Mononuclear cell (primary cell): ENCODE measurements around the gene PTPRK. TPM values are rescaled to one million over a fixed set of nuclear protein-coding genes. Genes with fewer than 3 reads are reported as not detected.

Experiments
- H3K27me3 ChIP-seq: 2 replicates; pipeline ENCODE4 v1.6.0; 2011; ENCODE audit warnings: low read length, control low read depth; ENCODE audit not compliant: insufficient read depth
- H3K4me1 ChIP-seq: 2 replicates; pipeline ENCODE4 v1.5.1; 2011; ENCODE audit warnings: mild to moderate bottlenecking, low read length, control low read depth; ENCODE audit not compliant: insufficient read depth
- H3K4me3 ChIP-seq: 2 replicates; pipeline ENCODE4 v1.5.1; 2011; ENCODE audit warnings: mild to moderate bottlenecking, low read length, moderate library complexity
- H3K9me3 ChIP-seq: 2 replicates; pipeline ENCODE4 v1.5.1; 2011; ENCODE audit warnings: low read depth, mild to moderate bottlenecking, control low read depth, low read length
- total RNA-seq: library from RNA; depleted of rRNA; stranded (reverse); fragments of >200 nt; gene quantifications from one replicate; pipeline ENCODE4 v1.2.3, GENCODE V29; 2012

Gene PTPRK
- total RNA-seq = 3.4 TPM

DNA sequence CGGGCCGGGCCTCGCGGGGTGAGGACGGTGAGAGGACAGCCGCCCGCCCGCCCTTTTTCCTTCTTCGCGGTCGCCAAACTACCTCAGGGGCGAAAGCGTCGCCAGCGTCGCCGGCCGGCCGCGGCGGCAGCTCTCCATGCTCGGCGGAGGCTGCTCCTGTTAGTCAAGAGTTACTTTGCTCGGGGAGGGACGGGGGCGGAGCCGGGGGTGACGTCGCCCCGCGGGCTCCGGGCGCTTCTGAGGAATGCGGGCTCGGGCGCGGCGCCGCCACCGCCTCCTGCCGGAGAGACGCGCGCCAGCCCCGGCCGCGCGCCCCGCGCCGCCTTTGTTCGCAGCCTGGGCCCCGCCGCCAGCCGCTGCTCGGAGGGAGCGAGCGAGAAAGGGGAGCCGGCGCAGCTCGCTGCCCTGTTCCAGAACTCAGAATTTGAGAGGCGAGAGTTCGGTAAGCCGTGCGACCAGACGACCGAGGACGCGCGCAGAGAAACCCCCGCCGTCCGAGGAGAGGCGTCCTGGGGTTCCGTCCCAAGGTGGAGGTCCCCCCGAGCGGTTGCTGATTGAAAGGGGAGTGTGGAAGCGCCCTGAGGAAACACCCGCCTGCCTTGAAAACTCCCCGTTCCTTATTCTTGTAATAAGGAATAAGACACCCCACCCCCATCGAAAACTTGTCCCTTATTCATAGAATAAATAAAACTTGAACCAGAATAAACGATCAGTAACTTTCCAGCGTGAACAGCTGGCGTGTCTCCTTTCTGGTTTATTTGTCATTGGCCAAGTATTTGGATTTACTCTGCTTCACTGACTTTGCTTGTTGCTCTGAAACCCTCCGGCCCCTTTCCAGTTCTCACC is at the start of gene PTPRK:
Gene PTPRK, minus strand, starts transcription at position 164 of the 846 bp plus-strand sequence. CDS start 241 bp downstream, outside the sequence.
- H3K27me3 ChIP-seq = peaks cover 68% of the 10 kb centered on the region
- H3K4me3 ChIP-seq = peak within 1 kb of the TSS; percentile 33
- no peaks in the 10 kb centered on the region for H3K9me3 ChIP-seq
- H3K4me1 ChIP-seq = peaks cover 20% of the 10 kb centered on the region

DNA sequence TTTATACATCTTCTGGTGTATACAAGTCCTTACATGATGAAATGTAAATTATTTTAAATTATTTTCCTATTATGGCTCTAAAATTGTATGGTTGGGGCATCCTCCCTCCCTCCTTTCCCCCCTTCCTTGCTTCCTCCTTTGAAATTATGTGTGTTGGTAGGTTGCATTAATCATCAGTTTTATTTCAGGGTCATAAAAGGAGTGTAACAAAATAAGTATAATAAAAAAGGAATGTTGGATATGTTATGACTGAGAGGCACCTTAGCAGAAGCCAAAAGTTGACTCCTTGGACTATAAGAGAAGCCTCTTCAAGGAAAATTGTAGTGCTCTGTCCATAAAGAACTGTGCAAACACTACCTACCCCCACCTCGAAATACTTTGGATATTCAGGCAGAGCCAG is 46.6 kb upstream of the PTPRK start:
- H3K4me1 ChIP-seq = no peaks in the 10 kb centered on the region
- no peaks in the 10 kb centered on the region for H3K9me3 ChIP-seq
- no peaks in the 10 kb centered on the region for H3K27me3 ChIP-seq

DNA sequence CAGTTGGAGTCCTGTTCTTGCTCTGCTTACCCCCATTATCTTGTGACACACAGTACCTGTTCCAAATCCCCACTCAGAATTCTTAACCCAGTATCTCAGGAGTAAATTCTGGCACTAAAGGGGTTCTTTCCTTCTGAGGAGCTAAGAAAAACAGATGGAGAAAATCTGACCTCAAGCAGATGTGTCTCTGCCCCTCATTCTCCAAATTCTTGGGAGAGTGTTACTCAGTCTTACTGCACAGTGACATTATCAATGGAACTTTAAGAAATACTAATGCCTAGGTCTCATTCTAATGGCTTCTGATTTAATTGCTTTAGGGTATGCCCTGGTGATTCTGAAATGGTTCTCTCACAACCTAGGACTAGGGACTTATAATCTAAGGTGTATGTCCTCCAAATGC is 40.6 kb upstream of the PTPRK start:
- Histone ChIP-seq H3K9me3 (no peaks in the 10 kb centered on the region), H3K4me1 (no peaks in the 10 kb centered on the region), H3K4me3 (no peak overlapping the region)

More for the DNA sequence above, 46.6 kb upstream of the PTPRK start:
- H3K4me3 ChIP-seq = no peak overlapping the region

DNA sequence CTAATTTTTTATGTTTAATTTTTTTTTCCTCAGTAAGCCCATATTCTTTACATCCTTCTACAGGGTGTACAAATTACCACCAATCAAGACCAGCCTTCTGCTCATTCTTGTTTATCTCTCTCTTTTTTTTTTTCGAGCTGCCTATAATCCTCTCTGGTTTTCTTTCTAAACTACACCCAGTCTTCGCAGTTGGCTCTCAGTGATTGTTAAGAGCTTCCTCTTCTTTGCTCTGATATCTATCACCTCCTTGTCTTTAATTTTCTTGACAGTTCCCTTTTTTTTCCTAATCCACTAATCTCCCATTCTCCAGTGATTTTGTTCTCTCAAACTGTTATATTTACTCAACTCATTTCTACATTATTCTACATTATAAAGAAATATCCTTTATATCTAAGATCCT is 38.5 kb upstream of the PTPRK start:
- Histone ChIP-seq H3K4me1 (no peaks in the 10 kb centered on the region), H3K4me3 (no peak overlapping the region), H3K9me3 (no peaks in the 10 kb centered on the region), H3K27me3 (no peaks in the 10 kb centered on the region)

More for the DNA sequence above, 40.6 kb upstream of the PTPRK start:
- no peaks in the 10 kb centered on the region for H3K27me3 ChIP-seq

DNA sequence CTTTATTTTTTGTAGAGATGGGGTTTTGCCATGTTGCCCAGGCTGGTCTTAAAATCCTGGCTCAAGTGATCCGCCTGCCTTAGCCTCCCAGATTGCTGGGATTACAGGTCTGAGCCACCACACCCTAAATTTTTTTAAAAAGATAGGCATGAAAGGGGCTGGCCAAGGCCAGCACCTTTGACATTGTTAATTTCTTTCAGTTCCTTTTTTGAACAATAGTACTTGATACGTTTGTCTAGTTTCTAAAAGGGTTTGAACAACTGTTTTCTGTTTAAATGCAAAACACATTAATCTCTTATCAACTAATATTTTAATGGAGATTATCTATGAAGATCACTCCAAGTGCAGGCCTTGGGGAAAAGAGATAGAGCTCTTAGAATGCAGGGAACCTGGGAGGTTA is 37.6 kb upstream of the PTPRK start:
- H3K27me3 ChIP-seq = no peaks in the 10 kb centered on the region
- no peak overlapping the region for H3K4me3 ChIP-seq
- H3K4me1 ChIP-seq = no peaks in the 10 kb centered on the region
- H3K9me3 ChIP-seq = no peaks in the 10 kb centered on the region

DNA sequence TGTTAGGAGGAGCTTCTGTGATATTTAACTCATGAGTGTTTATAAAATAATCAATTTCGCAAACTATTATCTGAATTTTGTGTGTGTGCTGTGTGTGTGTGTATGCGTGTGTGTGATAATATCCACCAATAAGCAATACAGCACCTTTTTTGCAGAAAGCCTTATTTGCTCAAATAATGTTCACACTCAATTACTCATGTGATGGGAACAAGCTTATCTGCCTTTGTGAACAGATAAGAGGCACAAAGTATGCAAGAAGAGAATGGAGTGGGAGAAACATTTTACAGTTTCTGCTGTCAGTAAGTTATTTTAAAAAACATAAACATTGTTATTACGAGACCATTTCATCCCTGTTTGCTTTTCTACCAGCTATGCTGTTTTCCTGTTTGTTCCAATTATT is 36.7 kb upstream of the PTPRK start:
- Histone ChIP-seq H3K9me3 (no peaks in the 10 kb centered on the region), H3K27me3 (no peaks in the 10 kb centered on the region)

DNA sequence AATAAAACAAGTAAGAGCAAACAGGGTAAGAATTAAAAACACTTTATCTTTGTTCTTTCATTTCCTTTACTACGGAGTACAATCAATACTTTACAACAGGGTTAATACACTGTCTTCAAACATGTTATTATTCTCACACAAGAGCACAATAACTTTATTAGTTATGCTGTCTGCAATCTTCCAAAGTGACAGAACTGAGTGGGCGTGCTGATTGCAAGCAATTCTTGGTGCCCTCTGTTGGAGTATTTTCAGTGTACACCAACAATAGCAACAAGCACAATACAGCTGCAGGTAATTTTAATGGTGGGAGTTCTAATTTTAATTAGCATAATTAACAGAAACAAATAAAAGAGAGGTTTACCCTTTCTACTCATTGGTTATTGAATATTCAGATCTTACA is 33.9 kb upstream of the PTPRK start:
- Histone ChIP-seq H3K4me1 (no peaks in the 10 kb centered on the region), H3K4me3 (no peak overlapping the region), H3K9me3 (no peaks in the 10 kb centered on the region), H3K27me3 (no peaks in the 10 kb centered on the region)

More for the DNA sequence above, 36.7 kb upstream of the PTPRK start:
- Histone ChIP-seq H3K4me1 (no peaks in the 10 kb centered on the region), H3K4me3 (no peak overlapping the region)

DNA sequence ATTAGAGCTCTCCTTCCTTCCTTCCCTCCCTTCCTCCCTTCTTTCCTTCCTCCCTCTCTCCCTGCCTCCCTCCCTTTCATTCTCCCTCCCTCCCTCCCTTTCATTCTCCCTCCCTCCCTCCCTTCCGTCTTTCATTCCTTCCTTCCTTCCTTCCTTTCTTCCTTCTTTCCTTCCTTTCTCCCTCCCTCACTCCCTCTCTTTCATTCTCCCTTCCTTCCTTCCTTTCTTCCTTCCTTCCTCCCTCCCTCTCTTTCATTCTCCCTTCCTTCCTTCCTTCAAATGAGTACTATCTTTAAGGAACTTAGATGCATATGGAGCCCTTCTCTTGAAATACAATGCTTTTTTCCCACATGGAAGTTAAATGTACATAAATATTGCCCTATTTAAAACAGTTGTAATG is 20.9 kb upstream of the PTPRK start:
- Histone ChIP-seq H3K9me3 (no peaks in the 10 kb centered on the region), H3K4me3 (no peak overlapping the region), H3K27me3 (no peaks in the 10 kb centered on the region)

DNA sequence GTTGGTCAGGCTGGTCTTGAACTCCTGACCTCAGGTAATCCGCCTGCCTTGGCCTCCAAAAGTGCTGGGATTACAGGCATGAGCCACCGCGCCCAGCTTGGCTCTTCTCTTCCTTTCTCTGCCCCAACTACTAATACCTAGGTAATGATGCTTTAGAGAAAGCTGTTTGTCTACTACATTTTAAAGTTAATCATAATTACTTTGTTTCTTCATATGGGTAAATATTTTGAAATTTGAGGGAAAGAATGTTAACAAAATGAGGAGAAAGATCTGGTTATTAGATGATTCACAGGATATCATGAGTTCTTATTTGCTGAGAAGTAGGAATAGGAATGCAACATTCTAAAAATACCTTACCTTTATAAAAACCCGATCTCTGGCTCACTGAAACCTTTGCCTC is 18.4 kb upstream of the PTPRK start:
- H3K27me3 ChIP-seq = no peaks in the 10 kb centered on the region
- H3K4me3 ChIP-seq = no peak overlapping the region
- no peaks in the 10 kb centered on the region for H3K9me3 ChIP-seq
- no peaks in the 10 kb centered on the region for H3K4me1 ChIP-seq

More for the DNA sequence above, 20.9 kb upstream of the PTPRK start:
- H3K4me1 ChIP-seq = no peaks in the 10 kb centered on the region

DNA sequence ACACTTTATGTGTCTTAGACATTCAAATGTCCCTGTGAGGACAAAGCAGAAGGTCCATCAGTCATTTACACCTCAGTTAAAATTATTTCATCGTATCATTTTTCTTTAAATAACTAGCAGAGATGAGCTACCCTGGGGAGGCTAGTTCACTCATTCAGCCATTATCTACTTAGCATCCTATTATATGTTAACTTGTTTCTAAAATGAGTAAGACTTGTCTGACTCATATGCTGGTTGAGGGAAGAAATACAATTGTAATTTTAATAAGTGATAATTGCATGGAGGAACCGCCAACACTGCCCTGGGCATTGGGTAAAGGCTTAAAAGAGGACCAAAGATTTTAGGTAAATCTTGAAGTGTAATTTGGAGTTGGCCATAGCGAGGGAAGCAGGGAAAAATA is 12.4 kb upstream of the PTPRK start:
- Histone ChIP-seq H3K4me3 (no peak overlapping the region), H3K9me3 (no peaks in the 10 kb centered on the region), H3K27me3 (no peaks in the 10 kb centered on the region), H3K4me1 (no peaks in the 10 kb centered on the region)

DNA sequence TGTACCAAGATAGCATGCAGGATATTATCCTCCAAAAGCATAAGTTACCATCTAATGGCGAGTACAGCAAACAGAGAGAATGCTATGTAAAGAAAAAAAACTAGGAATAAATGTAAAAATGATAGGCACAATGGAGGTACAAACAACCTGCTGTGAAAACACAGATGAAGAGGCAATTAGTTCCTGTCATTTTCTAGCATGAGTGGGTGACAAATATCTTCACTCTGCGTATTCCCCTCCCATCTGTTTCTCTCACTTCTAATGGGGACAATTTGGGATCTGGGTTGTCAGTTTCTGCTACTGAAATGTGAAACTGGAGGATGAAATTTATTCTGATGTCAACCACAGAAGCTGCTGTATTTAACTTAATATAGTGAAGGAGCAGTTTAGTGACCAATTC is 11.7 kb upstream of the PTPRK start:
- Histone ChIP-seq H3K9me3 (no peaks in the 10 kb centered on the region), H3K4me3 (no peak overlapping the region)

DNA sequence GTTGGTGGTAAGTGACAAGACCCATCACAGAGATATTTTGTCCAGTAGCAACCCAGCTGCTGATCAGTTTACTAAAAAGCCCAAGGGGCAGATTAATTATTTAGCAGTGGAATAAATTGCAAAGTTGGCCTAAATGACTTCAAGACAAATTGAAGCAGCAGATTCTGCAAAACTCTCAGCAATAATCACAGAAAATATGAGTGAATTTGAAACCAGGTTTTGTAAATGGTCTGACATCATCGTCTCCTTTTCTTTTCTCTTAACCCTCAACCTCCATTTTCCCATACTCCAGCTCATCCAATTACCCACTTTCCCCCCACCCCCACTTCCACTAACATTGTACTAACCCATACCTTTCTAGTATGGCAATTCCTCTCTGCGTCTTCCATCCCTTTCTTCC is 11.3 kb upstream of the PTPRK start:
- H3K27me3 ChIP-seq = no peaks in the 10 kb centered on the region
- H3K4me1 ChIP-seq = no peaks in the 10 kb centered on the region
- H3K9me3 ChIP-seq = no peaks in the 10 kb centered on the region
- no peak overlapping the region for H3K4me3 ChIP-seq

More for the DNA sequence above, 11.7 kb upstream of the PTPRK start:
- Histone ChIP-seq H3K27me3 (no peaks in the 10 kb centered on the region), H3K4me1 (no peaks in the 10 kb centered on the region)

DNA sequence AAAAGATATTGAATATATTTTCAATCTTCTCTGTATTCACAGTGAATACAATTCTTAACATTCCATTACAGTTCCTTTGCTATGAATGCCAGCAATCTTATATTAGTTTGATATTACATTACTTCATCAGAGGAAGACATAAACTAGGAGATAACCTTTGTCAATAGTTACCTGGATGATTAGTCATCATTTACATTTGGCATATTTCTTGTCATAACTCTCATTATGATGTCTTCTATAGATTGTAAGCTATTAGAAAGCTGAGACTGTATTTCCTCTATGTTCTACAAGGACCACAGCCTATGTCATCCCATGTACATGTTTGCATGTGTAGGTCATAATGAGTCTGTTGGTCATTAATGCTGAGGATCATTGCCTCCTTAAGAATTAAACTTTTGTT is 7.8 kb upstream of the PTPRK start:
- Histone ChIP-seq H3K27me3 (peaks cover 6% of the 10 kb centered on the region), H3K9me3 (no peaks in the 10 kb centered on the region), H3K4me1 (no peaks in the 10 kb centered on the region), H3K4me3 (no peak overlapping the region)

DNA sequence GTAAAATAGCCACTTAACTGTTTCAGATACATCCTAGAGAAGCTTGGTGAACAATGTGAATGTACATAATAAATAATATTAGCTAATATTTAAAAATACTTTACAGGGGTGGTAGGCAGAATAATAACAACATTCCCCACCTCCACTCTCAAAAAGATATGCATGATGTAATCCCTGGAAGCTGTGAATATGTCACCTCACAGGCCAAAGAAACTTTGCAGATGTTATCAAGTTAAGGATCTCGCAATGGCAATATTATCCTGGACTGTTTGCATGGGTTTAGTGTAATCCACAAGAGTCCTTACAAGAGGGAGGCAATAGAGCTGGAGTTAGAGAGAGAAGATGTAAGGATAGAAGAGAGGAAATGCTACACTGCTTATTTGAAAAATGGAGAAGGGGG is 7.0 kb upstream of the PTPRK start:
- Histone ChIP-seq H3K9me3 (no peaks in the 10 kb centered on the region), H3K27me3 (peaks cover 10% of the 10 kb centered on the region)

DNA sequence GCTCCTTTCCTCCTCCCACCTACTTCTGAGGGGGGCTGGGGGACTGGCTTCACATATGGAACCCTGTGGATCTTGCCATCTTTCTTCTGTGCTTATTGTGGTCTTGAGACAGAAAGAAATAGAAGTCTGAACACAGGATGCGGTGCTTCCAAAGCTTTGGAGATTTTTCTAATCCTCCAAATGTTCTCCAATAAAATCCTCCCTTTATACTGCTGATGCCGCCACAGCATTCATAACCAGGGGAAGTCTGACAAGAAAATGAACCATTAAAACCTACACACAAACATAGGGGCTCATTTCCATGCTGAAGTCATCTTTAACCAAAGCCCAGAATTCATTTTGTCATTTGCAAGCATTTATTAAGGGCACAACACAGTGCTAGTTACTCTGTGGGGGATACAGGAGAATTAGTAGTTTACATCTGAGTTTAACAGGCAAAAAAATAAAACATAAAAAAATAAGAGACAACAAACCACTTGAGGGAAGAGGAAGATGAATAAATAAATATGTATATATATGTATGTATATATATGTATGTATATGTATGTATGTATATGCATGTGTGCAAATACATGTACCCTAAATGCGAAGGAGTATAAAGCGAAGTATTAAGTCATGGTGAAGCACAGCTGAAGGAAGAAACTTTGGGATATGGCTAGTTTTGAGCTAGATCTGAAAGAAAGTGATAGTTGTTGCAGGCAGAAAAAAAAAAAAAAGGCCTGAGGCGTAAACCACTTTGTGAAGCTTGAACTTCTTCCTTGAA is 5.9 kb upstream of the PTPRK start:
- Histone ChIP-seq H3K4me3 (no peak overlapping the region), H3K9me3 (no peaks in the 10 kb centered on the region), H3K27me3 (peaks cover 20% of the 10 kb centered on the region), H3K4me1 (no peaks in the 10 kb centered on the region)

More for the DNA sequence above, 7.0 kb upstream of the PTPRK start:
- Histone ChIP-seq H3K4me3 (no peak overlapping the region), H3K4me1 (no peaks in the 10 kb centered on the region)
